ENCODE results near the gene ANG. TPM values are rescaled to one million over a fixed set of nuclear protein-coding genes. Genes with fewer than 3 reads are reported as not detected.
A peak's percentile ranks its signal among the peaks of the same experiment; 100 is the strongest.

The ANG gene
- total RNA-seq, 1 donor from 2014 or later, result 2.4 TPM

GRCh38 chr14:20680843-20681347, 7.7 kb upstream of the ANG start:
- no peaks in the 10 kb centered on the region for H3K27me3 ChIP-seq (ENCODE audit: control insufficient read depth, insufficient read depth, low read length)
- H3K36me3 ChIP-seq (ENCODE audit: control insufficient read depth, insufficient read depth, low read length), result no peaks in the 10 kb centered on the region
- no peak for TF ChIP-seq CTCF (IDR thresholded peaks at IDR 0.05; ENCODE audit: insufficient read depth, low read length, severe bottlenecking)
- no peak for DNase-seq (ENCODE audit: low read depth)
- peak overlapping the region; percentile 74 for H3K4me3 ChIP-seq (ENCODE audit: low read depth, low read length)
- no peak for FAIRE-seq

- DNase-seq (ENCODE audit: low read depth), result peak; percentile 85
- Histone ChIP-seq H3K4me3 (ENCODE audit: low read depth, low read length) (peak overlapping the region; percentile 74), H3K27me3 (ENCODE audit: control insufficient read depth, insufficient read depth, low read length) (no peaks in the 10 kb centered on the region), H3K36me3 (ENCODE audit: control insufficient read depth, insufficient read depth, low read length) (no peaks in the 10 kb centered on the region)
- FAIRE-seq, result no peak
- no peak for TF ChIP-seq CTCF (IDR thresholded peaks at IDR 0.05; ENCODE audit: insufficient read depth, low read length, severe bottlenecking)
These were observed 7.0 kb upstream of the ANG start for GRCh38 chr14:20681348-20682126.

- DNase-seq (ENCODE audit: low read depth) (no peak), FAIRE-seq (no peak)
- Histone ChIP-seq H3K4me3 (ENCODE audit: low read depth, low read length) (peak overlapping the region; percentile 74), H3K27me3 (ENCODE audit: control insufficient read depth, insufficient read depth, low read length) (no peaks in the 10 kb centered on the region), H3K36me3 (ENCODE audit: control insufficient read depth, insufficient read depth, low read length) (no peaks in the 10 kb centered on the region)
- TF ChIP-seq CTCF (IDR thresholded peaks at IDR 0.05; ENCODE audit: insufficient read depth, low read length, severe bottlenecking), result no peak
These were observed 6.5 kb upstream of the ANG start for GRCh38 chr14:20682127-20682434.

GRCh38 chr14:20682435-20683124, 6.0 kb upstream of the ANG start:
- no peak for FAIRE-seq
- DNase-seq (ENCODE audit: low read depth), result peak; percentile 89
- Histone ChIP-seq H3K36me3 (ENCODE audit: control insufficient read depth, insufficient read depth, low read length) (no peaks in the 10 kb centered on the region), H3K4me3 (ENCODE audit: low read depth, low read length) (peak overlapping the region; percentile 74), H3K27me3 (ENCODE audit: control insufficient read depth, insufficient read depth, low read length) (no peaks in the 10 kb centered on the region)
- peak; percentile 23 for TF ChIP-seq CTCF (IDR thresholded peaks at IDR 0.05; ENCODE audit: insufficient read depth, low read length, severe bottlenecking)

GRCh38 chr14:20683125-20683890, 5.3 kb upstream of the ANG start:
- H3K27me3 ChIP-seq (ENCODE audit: control insufficient read depth, insufficient read depth, low read length), result no peaks in the 10 kb centered on the region
- FAIRE-seq (no peak), DNase-seq (ENCODE audit: low read depth) (peak; percentile 87)
- H3K36me3 ChIP-seq (ENCODE audit: control insufficient read depth, insufficient read depth, low read length), result no peaks in the 10 kb centered on the region
- no peak for TF ChIP-seq CTCF (IDR thresholded peaks at IDR 0.05; ENCODE audit: insufficient read depth, low read length, severe bottlenecking)
- peak overlapping the region; percentile 74 for H3K4me3 ChIP-seq (ENCODE audit: low read depth, low read length)

All from bronchial epithelial cell (primary cell).